Cerebellar nuclear complex (tissue), 1 donor: ENCODE data around the gene LBHD2.
"Not testable (repeated sequence)": the region's sequence is repeated elsewhere in the genome, so short reads cannot be mapped to it uniquely, and the experiment has no call there.

Source experiments
- DNase-seq, 2 experiments: peaks; one replicate each; lab custom pipeline; 2025; lab: John Stamatoyannopoulos, UW

The LBHD2 gene

GRCh38 chr14:103119527-103119926 lies 35.5 kb downstream of the LBHD2 start:
- DNase-seq, result not testable (repeated sequence)

- DNase-seq, result no peak
Measured at GRCh38 chr14:103121121-103121845, 37.3 kb downstream of the LBHD2 start.

- DNase-seq, result no peak
Measured at GRCh38 chr14:103121846-103122584, 38.0 kb downstream of the LBHD2 start.

GRCh38 chr14:103122585-103122946 lies 38.6 kb downstream of the LBHD2 start:
- DNase-seq, result no peak

- DNase-seq, result no peak
Measured at GRCh38 chr14:103122947-103123633, 39.1 kb downstream of the LBHD2 start, which contains the start of gene TNFAIP2. Gene TNFAIP2, plus strand, starts transcription at chr14:103123461. Its CDS starts 2,997 bp downstream, at chr14:103126458.

- no peak for DNase-seq
Measured at GRCh38 chr14:103123634-103124500, 39.9 kb downstream of the LBHD2 start.

- no peak for DNase-seq
Measured at GRCh38 chr14:103124501-103125001, 40.5 kb downstream of the LBHD2 start.

- no peak for DNase-seq
Measured at GRCh38 chr14:103125098-103126070, 41.4 kb downstream of the LBHD2 start.

GRCh38 chr14:103126088-103126872 lies 42.3 kb downstream of the LBHD2 start:
- no peak for DNase-seq

GRCh38 chr14:103126873-103127304 lies 42.9 kb downstream of the LBHD2 start:
- no peak for DNase-seq

GRCh38 chr14:103127356-103127755 lies 43.3 kb downstream of the LBHD2 start:
- DNase-seq, result no peak

GRCh38 chr14:103127861-103128598 lies 44.0 kb downstream of the LBHD2 start:
- DNase-seq, result no peak

- no peak for DNase-seq
Measured at GRCh38 chr14:103128631-103129300, 44.8 kb downstream of the LBHD2 start.

GRCh38 chr14:103129301-103130016 lies 45.4 kb downstream of the LBHD2 start:
- DNase-seq, result no peak

GRCh38 chr14:103130017-103130764 lies 46.2 kb downstream of the LBHD2 start:
- DNase-seq, result no peak

GRCh38 chr14:103130965-103131364 lies 47.0 kb downstream of the LBHD2 start:
- no peak for DNase-seq

GRCh38 chr14:103131580-103131979 lies 47.6 kb downstream of the LBHD2 start:
- DNase-seq, result no peak
